Iris pigment epithelial cell (primary cell): Measurements from ENCODE around the gene GTSE1.

Source experiments
- DNase-seq: peaks from one replicate; pipeline ENCODE4 v3.0.0-alpha.2; 2011; ENCODE audit warnings: low read depth

GTSE1 gene

DNA sequence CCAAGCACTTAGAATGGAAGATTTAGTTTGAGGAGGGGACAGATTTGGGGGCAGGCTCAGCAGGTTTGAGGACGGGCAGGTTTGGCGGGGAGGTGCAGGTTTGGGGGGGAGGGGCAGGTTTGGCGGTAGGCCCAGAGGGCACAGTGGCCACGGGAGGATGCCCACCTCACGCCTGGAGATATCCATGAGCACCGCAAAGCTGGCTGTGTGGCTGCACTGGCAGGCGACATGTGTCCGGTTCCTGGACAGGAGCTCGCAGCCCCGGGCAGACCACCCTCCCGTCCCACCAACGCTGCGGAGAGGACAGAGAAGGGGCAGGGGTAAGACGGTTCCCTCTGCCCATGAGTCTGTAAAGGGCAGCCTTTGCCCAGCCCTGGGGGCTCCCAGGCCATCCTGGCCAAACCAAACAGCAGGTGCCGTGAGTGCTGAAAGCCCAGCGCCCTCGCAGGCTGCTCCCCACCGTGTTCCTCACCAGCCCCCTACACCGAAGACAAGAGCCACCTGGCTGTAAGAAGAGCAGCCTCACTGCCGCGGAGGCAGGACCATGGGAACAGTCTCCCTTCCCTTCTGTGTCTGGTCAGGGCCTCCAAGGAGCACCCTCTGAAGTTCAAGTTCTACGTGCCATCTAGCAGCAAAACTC lies 81.9 kb downstream of the GTSE1 start:
- no peak for DNase-seq

DNA sequence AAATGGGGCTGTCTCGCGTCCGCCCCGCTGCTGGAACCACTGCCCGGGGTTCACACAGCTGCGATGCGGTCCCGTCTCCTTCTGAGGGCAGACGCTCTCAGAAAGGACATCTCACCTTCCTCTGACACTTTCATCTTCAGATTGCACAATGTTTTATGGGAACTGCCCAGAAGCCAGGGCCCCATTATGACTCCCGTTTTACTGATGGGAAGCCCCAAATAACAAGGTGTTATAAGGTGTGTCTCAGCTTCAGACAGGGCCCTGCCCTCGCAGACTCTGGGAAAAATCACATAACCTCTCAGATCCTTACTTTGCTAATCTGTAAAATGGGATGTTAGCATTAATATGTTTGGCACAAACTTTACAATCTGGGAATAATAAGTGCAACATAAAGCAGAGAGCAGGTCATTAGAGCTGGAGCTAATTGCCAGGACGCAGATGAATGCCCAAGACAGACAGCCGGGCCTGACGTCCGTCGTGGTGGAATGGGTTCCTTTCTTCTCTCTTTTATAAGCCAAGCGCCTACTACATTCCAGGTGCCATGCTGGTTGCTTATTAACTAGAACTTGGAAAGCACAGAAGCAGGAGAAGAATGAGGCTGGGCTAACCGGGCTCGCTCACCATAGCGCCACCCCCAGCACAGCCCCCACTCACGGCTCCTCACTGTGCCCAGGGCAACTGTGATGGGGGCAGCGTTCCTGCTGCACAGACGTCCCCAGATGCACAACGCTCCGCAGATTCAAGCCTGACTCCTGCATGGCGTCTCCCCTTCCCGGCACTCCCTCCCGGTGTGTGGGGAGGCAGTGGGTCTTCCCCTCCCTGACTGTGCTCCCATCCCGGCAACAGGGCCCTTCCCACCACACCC lies 82.6 kb downstream of the GTSE1 start:
- no peak for DNase-seq

DNA sequence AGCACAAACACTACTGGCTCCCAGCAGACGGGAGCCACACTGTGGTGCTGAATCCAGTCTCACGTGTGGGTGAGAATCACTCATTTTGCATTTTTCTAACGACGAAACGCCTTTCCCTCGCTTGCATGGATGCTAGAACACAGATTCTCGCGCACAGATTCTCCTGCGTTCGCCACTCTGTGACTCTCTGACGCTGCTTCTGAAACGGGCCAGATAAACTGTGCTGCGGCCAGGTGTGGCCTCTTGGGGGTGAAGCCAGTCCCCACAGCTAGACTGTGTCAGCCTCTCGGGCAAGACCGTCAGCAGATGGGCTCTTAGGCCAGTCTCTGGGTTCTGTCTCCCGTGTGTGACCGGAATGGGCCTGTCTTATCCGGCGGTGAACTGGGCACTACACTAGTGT lies 83.4 kb downstream of the GTSE1 start:
- no peak for DNase-seq
